ENCODE measurements around the gene KCNJ6.
"Not testable (repeated sequence)": the region's sequence is repeated elsewhere in the genome, so short reads cannot be mapped to it uniquely, and the experiment has no call there.

- TF ChIP-seq, protein P1, sequence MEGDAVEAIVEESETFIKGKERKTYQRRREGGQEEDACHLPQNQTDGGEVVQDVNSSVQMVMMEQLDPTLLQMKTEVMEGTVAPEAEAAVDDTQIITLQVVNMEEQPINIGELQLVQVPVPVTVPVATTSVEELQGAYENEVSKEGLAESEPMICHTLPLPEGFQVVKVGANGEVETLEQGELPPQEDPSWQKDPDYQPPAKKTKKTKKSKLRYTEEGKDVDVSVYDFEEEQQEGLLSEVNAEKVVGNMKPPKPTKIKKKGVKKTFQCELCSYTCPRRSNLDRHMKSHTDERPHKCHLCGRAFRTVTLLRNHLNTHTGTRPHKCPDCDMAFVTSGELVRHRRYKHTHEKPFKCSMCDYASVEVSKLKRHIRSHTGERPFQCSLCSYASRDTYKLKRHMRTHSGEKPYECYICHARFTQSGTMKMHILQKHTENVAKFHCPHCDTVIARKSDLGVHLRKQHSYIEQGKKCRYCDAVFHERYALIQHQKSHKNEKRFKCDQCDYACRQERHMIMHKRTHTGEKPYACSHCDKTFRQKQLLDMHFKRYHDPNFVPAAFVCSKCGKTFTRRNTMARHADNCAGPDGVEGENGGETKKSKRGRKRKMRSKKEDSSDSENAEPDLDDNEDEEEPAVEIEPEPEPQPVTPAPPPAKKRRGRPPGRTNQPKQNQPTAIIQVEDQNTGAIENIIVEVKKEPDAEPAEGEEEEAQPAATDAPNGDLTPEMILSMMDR (conservative IDR thresholded peaks at IDR 0.05; ENCODE audit: low read length), result not testable (repeated sequence)
- TF ChIP-seq EZH2phosphoT487 (IDR thresholded peaks at IDR 0.05; ENCODE audit: borderline replicate concordance, low read depth, low read length), result not testable (repeated sequence)
These were observed 324.3 kb downstream of the KCNJ6 start for GRCh38 chr21:37591994-37592393.
